Glomerular visceral epithelial cell (primary cell): ENCODE data around the gene DENND1C.
"Not testable (repeated sequence)": the region's sequence is repeated elsewhere in the genome, so short reads cannot be mapped to it uniquely, and the experiment has no call there.

ENCODE experiments used
- DNase-seq: peaks from one replicate; pipeline ENCODE4 v3.0.0-alpha.2; 2016; ENCODE audit errors: extremely low spot score

The DENND1C gene

DNA sequence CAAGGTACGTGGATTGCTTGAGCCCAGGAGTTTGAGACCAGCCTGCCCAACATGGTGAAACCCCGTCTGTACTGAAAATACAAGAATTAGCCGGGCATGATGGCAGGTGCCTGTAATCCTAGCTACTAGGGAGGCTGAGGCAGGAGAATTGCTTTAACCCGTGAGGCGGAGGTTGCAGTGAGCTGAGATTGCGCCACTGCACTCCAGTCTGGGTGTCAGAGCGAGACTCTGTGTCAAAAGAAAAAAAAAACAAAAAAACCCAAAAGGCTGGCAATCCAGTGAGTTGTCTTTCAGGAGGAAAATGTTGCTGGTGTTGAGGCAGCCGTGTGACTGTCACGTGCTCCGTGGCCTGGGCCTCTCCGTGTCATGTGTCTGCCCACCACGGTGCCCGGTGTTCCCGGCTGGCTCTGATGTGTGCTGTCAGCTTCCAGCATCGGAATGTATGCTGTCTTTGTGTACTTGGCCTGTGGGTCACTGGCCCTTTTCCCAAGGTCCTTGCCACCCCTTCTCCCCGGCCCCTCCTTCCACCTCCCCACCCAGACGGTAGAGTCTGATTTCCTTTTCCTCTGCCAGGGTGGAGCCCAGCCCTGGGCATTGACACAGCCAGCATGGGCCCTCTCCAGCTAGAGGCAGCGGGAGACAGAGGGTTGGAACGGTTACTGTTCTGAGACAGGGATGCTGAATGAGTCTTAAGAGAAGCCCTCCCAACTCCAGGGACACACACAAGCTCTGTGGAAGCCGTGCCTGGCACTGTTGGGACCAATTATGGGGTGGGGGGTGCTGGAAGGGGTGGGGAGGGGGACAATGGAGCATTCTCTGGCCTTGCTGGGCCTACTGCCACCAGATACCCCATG is 27.8 kb upstream of the DENND1C start:
- no peak for DNase-seq

DNA sequence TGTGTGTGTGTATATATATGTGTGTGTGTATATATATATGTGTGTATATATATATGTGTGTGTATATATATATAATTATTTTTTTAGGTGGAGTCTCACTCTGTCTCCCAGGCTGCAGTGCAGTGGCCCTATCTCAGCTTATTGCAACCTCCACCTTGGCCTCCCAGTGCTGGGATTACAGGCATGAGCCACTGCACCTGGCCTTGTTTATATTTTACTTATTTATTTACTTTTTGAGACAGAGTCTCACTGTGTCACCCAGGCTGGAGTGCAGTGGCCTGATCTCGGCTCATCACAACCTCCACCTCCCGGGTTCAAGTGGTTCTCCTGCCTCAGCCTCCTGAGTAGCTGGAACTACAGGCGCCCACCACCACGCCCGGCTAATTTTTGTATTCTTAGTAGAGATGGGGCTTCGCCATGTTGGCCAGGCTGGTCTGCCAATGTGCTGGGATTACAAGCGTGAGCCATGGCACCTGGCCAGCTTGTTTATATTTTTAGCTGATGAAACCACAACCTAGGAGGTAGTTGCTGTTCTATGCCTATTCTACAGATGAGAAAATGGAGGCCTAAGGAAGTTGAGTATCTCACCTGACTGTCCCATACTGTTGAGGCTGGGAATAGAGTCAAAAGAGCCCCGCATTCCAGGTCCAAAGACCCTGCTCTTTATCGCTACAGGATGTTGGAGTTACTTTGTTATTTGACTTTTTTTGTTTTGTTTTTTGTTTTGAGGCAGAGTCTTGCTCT is 26.6 kb upstream of the DENND1C start:
- not testable (repeated sequence) for DNase-seq

DNA sequence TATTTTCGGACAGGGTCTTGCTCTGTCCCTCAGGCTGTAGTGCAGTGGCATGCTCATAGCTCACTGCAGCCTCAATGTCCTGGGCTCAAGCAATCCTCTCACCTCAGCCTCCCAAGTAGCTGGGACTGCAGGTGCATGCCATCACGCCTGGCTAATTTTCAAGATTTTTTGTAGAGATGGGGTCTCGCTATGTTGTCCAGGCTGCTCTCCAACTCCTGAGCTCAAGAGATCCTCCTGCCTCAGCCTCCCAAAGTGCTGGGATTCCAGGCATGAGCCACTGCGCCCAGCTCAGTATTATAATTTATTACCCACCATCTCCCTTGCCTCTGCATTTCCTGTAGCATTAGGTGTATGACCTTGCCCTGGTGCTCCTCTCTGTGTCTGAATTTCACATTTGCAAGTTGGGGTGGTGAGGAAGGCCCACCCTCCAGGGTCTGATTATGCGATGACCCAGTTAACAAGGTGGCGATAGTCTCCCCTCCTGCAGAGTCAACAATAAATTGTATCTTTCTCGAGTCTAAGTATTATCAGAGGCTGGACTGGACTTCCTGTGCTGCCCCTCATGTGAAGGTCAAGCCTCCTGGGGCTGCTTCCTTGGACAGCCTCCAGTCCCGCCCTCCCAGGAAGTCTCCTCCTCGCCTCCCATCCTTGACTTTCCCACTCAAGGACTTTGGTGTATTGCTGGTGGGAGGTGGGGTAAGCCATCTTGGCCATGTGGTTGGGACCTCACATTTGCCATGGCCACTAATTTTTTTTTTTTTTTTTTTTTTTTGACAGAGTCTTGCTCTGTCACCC is 22.0 kb upstream of the DENND1C start:
- DNase-seq: no peak

DNA sequence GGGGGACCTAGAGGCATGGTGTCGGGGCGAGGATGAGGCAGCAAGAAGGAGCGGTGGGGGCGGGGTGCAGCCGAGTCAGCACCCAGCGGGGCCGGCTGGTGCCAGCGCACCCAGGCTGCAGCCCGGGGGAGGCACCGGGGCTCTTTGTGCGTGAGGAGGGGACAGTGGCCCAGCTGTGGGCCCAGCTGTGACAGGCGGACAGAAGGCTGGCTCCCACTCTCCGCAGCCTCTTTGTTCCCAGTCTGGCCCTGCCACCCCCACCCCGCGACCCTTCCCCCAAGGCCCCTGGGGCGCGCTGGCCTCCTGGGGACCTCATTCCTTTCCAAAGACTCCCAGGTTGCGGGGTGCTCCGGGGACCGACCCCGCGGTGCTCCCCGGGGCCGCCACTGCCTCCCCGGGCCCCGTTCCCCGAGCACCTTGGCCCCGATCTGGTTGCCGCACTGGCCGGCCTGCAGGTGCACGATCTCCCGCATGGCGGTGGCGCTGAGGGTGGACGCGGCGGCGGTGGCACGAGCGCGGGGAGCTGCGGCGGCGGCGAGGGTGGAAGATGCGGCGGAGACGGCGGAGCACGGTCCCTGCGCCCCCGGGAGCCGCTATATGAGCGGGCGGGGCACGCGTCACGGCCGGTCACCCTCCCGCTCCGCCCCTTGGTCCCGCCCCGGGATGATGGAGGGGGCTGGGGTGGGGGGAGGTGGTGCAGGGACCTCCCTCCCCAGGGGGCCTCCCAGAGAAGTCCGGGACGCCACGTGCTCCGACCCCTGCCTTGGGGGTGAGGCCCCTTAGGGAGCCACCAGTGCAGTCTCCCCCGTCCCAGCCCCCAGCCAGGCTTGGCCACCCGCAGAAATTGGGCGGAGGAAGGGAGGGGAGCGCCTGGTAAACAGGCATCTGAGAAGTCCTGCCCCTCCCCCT is 20.4 kb upstream of the DENND1C start, which contains the start of gene TUBB4A:
Gene TUBB4A, minus strand, starts transcription at position 570 of the 909 bp plus-strand sequence. Its CDS starts 97 bp downstream, at position 473.
- DNase-seq: no peak

DNA sequence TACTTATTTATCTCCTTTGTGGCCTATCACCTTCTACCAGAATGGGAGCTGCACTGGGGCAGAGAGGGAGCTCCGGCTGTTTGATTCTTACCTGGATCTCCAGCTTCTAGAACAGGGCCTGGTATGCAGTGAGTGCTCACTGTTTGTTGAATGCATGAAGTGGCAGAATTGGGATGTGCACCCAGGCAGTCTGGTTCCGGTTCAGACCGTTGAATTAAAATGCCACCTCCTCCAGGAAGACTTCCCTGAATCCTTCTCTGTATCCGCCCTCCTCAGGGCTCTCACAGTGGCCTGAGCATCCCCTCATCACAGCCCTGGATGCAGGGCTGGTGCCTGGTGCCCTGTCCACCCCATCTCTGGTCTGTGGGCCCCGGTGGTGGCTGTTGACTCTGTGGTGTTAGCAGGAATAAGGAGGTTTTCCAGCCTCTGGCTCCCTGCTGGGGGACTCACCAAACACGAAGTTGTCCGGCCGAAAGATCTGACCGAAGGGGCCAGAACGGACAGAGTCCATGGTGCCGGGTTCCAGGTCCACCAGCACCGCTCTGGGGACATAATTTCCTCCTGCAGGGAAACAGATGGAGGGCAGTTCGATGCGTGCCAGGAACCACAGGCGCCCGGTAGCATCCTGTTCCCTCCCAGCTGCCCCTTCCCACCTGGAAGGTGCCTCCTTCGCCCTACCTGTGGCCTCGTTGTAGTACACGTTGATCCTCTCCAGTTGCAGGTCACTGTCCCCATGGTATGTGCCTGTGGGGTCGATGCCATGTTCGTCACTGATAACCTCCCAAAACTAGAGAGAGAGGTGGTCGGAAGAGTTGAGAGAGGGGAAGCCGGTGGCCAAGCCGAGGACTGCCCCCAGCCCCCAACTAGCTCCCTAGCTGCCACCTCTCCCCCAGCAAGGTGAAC is 19.5 kb upstream of the DENND1C start:
- no peak for DNase-seq

DNA sequence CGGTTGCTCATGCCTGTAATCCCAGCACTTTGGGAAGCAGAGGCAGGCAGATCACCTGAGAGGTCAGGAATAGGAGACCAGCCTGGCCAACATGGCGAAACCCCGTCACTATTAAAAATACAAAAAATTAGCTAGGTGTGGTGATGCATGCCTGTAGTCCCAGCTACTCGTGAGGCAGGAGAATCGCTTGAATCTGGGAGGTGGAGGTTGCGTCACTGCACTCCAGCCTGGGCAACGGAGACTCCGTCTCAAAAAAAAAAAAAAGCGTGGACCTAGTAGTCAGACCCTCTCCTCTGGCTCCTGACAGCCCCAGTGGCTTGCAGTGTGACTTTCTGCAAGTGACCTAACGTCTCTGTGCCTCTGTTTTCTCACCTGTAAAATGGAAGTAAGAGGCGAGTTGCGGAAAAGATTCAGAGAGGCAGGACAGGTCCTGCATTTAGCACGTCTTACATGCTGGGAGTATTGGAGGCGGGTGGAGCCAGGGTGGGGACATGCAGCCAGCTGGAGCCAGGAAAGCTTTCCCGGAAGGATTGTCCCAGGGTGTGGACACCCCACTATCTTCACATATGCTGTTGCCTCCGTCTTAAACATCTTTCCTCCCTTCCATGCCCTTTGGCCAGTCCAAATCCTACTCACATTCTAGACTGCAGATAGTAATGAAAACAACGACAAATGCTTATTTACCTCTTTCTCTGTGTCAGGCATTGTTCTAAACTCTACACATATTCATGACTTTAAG is 17.6 kb upstream of the DENND1C start:
- DNase-seq: no peak

DNA sequence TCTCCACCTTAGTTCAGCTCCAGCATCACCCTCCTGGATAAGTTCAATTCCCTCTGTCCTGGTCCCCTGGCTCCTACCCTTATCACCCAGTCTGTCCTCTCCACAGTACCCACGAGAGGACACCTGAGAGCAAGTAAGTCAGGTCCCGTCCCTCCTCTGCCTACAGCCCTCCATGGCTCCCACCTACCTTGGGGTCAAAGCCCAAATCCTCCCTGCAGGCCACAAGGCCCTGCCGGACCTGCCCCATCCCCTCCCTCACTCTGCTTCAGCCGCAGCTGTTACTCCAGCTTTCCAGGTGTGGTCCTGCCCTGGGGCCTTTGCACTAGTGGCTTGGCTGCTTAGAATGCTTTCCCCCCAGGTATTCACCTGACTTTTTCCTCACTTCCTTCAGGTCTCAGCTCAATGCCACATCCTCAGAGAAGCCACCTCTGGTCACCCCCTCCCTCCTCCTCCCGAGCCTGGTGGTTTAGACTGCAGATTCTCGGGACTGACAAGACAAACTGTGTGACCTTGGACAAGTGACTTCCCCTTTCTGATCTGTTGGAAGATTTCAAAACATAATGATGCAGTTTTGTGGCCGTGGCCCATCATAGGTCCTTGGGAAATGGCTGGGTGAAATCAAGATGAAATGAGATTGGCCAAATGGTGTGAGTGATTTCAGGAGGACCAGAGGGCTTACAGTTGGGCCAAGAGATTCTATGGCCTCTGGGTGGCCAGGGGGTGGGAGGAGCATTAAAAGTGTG is 16.9 kb upstream of the DENND1C start:
- no peak for DNase-seq

DNA sequence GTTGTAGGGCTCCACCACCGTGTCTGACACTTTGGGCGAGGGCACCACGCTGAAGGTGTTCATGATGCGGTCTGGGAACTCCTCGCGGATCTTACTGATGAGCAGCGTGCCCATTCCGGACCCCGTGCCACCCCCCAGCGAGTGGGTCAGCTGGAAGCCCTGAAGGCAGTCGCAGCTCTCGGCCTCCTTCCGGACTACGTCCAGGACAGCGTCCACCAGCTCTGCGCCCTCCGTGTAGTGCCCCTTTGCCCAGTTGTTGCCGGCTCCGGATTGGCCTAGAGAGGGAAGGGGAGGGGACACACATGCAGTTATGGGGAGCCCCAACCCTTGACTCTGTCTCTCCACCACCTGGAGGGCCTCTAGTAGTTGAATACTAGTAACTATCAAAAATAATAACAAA is 14.4 kb upstream of the DENND1C start:
- no peak for DNase-seq

DNA sequence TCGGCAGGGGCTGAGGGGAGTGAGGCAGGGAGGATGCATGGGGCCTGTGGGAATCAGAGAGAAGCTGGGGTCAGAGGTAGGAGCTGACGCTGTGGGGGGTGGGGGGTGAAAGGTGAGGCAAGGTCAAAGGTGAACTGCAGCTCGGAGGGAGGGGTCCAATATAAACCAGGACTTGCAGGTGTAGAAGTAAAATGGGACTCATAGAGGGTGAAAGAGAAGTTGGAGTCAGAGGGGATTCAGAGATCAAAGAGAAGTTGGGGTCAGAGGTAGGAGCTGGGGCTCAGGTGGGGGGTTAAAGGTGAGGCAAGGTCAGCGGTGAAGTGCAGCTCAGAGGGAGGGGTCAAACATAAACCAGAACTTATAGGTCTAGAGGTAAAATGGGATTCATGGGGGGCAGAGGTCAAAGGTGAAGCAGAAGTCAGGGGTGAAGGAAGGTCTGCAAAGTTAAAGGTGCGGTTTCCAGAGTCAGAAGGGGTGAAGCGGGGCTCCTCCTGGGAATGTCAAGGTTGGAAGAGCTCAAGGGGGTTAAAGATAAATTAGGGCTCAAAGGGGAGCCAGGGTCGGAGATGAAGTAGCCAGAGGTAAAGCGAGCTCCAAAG is 12.9 kb upstream of the DENND1C start:
- no peak for DNase-seq

DNA sequence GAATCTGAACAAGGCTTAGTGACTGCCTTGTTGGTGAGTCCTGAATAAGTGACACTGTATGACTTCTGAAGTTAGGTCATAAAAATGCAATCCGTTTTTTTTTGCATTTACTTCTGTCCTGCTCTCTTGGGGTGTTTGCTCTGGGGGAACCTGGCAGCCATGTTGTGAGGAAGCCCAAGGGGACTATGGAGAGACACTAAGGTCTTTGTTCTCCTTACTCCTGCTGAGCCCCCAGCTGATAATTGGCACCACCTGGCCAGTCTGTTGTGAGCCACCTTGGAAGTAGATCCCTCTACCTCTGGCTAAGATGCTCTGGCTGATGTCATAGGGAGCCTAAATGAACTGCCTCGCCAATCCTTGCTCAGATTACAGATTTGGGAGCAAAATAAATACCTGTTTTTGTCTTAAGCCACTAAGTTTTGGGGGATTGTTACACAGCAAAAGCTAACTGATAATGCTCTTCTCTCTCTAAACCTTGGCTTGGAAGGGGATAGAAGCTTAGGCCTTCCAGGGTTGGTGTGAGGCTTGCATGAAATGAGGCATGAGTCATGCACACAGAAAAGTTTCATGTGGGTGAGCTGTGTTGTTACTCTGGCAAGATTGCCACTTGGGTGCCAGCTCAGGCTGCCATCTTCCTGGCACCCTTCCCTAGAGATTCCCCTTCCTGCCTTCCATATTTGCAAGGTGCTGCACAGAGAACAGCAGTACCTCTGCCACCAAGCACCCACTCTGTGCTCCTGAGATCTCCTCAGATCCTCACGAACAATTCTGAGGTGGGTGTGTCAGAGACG is 10.4 kb upstream of the DENND1C start:
- no peak for DNase-seq

DNA sequence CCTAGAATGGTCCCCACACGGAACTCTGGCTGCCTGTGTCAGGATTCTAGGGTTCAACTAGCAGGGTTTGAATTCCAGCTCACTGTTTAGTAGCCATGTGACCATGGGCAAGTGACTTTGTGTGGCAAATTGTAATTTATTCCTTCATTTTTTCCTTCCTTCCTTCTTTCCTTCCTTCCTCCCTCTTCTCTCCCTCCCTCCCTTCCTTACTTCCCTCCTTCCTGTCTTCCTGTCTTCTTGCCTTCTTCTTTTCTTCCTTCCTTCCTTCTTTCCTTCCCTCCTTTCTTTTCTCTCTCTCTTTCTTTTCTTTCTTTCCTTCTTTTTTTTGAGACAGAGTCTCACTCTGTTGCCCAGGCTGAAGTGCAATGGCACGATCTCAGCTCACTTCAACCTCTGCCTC is 8.5 kb upstream of the DENND1C start:
- DNase-seq: no peak

DNA sequence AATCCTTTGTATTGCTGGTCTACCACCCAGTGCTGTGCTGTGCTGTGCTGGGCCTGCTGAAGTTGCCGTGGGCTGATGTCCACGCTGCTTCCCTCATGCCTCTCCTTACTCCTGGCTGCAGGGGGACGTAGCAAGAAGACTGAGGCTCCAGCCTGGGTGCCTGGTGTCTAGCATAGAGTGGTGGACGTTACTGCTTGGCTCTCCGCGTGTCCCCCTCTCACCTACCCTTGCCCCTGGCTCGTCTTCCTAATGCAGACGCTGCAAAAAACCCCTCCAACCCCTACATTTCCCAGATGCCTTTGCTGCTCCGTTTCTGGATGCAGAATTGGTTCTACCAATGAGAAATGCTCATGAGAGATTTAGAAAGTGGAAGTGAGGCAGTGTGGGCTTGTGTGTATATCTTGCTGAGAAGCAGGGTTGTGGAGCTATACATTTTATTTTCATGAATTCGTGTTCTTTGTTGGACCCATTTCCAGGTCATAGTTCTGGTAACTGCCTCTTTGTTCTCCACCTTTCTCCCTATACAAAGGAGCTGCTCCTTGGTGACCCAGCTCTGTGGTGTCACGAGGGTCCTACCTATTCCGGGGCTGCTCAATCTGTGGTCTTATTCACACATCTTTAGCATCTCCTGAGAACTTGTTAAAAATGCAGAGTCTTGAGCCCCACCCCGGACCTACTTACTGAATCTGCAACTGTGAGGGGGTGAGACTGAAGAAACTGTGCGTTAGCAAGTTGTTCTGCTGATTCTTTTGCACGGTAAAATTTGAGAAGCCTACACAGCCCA is 7.9 kb upstream of the DENND1C start:
- no peak for DNase-seq

DNA sequence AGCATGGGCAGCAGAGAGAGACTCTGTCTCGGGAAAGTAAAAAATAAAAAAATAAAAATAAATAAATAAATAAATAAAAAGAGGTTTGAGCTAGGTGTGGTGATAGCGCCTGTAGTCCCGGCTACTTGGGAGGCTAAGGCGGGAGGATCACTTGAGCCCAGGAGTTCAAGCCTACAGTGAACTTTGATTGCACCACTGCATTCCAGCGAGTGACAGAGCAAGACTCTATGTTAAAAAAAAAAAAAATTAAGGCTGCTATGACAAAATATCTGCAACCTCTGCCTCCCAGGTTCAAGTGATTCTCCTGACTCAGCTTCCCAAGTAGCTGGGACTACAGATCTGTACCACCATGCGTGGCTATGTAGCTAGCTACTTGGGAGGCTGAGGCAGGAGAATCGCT is 3.2 kb upstream of the DENND1C start:
- DNase-seq: no peak

DNA sequence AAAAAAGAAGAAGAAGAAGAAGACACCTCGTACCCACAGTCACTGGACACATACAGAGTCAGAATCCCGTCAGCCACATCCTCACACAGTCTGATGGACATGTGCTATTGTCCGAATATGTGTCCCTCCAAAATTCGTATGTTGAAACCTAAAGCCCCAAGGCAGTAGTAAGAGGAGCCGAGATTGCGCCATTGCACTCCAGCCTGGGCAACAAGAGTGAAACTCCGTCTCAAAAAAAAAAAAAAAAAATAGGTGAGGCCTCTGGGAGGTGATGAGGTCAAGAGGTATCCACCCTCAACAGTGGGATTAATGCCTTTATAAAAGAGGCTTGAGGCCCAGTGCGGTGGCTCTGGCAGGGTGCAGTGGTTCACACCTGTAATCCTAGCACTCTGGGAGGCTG is 2.6 kb upstream of the DENND1C start:
- no peak for DNase-seq

DNA sequence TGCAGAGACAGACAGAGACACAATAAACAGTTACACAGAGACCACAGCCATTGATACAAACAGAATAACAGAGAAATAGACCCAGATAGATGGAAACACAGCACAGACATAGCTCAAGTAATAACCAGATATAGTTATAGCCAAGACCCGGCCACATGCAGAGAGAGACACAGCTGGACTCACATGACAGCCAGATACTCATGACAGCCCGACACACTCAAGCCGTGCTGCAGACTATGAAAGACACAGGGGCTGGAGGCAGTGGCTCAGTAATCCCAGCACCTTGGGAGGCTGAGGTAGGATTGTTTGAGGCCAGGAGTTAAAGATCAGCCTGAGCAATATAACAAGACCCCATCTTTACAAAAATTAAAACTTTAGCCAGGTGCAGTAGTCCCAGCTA is 1.6 kb upstream of the DENND1C start:
- no peak for DNase-seq

DNA sequence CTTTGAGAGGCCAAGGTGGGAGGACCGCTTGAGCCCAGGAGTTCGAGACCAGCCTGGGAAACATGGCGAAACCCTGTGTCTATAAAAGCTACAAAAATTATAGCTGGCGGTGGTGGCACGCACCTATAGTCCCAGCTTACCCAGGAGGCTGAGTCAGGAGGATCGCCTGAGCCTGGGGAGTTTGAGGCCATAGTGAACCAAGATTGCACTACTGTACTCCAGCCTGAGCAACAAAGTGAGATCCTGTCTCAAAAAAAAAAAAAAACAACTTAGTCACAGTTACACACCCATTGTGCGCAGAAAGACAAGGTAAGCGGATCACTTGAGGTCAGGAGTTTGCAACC is 728 bp upstream of the DENND1C start:
- DNase-seq: no peak
